Endodermal cell (in vitro differentiated cells): ENCODE results near the gene JMJD7. TPM values are rescaled to one million over a fixed set of nuclear protein-coding genes. Genes with fewer than 3 reads are reported as not detected.

ENCODE experiments used
- DNase-seq: peaks from one replicate; pipeline ENCODE4 v3.0.0-alpha.2; 2017
- H3K27ac ChIP-seq: 2 replicates; pipeline ENCODE4 v1.5.1; 2013; ENCODE audit warnings: mild to moderate bottlenecking, low read depth, low read length, moderate library complexity
- H3K27me3 ChIP-seq: 2 replicates; pipeline ENCODE4 v1.6.1; 2013; ENCODE audit warnings: mild to moderate bottlenecking, low read length, moderate library complexity; ENCODE audit not compliant: insufficient read depth, control insufficient read depth, poor library complexity, severe bottlenecking
- H3K36me3 ChIP-seq: 2 replicates; pipeline ENCODE4 v1.7.0; 2013; ENCODE audit warnings: mild to moderate bottlenecking, low read length, moderate library complexity; ENCODE audit not compliant: control insufficient read depth, insufficient read depth
- H3K4me1 ChIP-seq: one replicate; pipeline ENCODE4 v1.7.0; 2013; ENCODE audit warnings: low read length; ENCODE audit not compliant: control insufficient read depth, insufficient read depth
- H3K4me3 ChIP-seq: 2 replicates; pipeline ENCODE4 v1.5.1; 2013; ENCODE audit warnings: mild to moderate bottlenecking, low read length, moderate library complexity
- H3K9ac ChIP-seq: 2 replicates; pipeline ENCODE4 v1.6.1; 2013; ENCODE audit warnings: mild to moderate bottlenecking, low read length, moderate library complexity; ENCODE audit not compliant: poor library complexity, severe bottlenecking; ENCODE audit errors: extremely low read depth
- H3K9me3 ChIP-seq: 2 replicates; pipeline ENCODE4 v1.6.1; 2013; ENCODE audit warnings: mild to moderate bottlenecking, low read length, moderate library complexity; ENCODE audit not compliant: control insufficient read depth
- H3K27ac Mint-ChIP-seq: 2 replicates; pipeline ENCODE4 v1.8.0; 2020; ENCODE audit warnings: mixed read lengths
- H3K27me3 Mint-ChIP-seq: 2 replicates; pipeline ENCODE4 v1.8.0; 2021; ENCODE audit warnings: mild to moderate bottlenecking, mixed read lengths; ENCODE audit not compliant: insufficient read depth
- H3K36me3 Mint-ChIP-seq: 2 replicates; pipeline ENCODE4 v1.8.0; 2020; ENCODE audit warnings: low read depth, mixed read lengths
- H3K4me1 Mint-ChIP-seq: 2 replicates; pipeline ENCODE4 v1.8.0; 2020; ENCODE audit warnings: mixed read lengths
- H3K4me3 Mint-ChIP-seq: 2 replicates; pipeline ENCODE4 v1.8.0; 2020; ENCODE audit warnings: mild to moderate bottlenecking, moderate library complexity, mixed read lengths
- H3K9me3 Mint-ChIP-seq: 2 replicates; pipeline ENCODE4 v1.8.0; 2020; ENCODE audit warnings: mild to moderate bottlenecking, mixed read lengths
- CTCF ChIP-seq: fragments of 200-600 bp; sonication (generic); conservative IDR thresholded peaks from 2 replicates; pipeline ENCODE4 v1.5.0; 2021; ENCODE audit warnings: antibody characterized with exemption, mild to moderate bottlenecking
- WGBS, 2 experiments: methylation state at CpG; one replicate each; pipeline versions ENCODE4 v1.1.5 to v1.1.7; 2013; ENCODE audit warnings: missing lambda C conversion rate in 2 of 2, mixed read lengths in 1 of 2; ENCODE audit not compliant: insufficient coverage in 1 of 2, insufficient read length in 1 of 2; 5-methylcytosine and 5-hydroxymethylcytosine counted together
- total RNA-seq, 2 donors: library from RNA; stranded (reverse); fragmentation: NEBNext Ultra II Directional in 1 of 2; extraction: Animal tissue kit (Norgen Biotek cat#: 25700) in 1 of 2; gene quantifications; 2 replicates in 1 of 2; 3 replicates in 1 of 2; pipeline ENCODE4 v1.2.1, GENCODE V29; 2021

Gene JMJD7
- total RNA-seq, 2 donors from 2014 or later: 18.4 to 22.1 TPM

- H3K9ac ChIP-seq: no peak overlapping the region
- TF ChIP-seq CTCF: no peak
- H3K27ac Mint-ChIP-seq: peak overlapping the region; percentile 74
- WGBS, 2 experiments: 92 to 96% methylated on average over 19 to 23 of the region's 23 CpGs
- H3K4me3 ChIP-seq: no peak overlapping the region
- no peaks in the 10 kb centered on the region for H3K4me1 Mint-ChIP-seq
- no peak overlapping the region for H3K27ac ChIP-seq
- H3K27me3 ChIP-seq: no peaks in the 10 kb centered on the region
- H3K9me3 ChIP-seq: no peaks in the 10 kb centered on the region
- no peaks in the 10 kb centered on the region for H3K4me1 ChIP-seq
- no peak for DNase-seq
- H3K36me3 Mint-ChIP-seq: peaks cover 12% of the 10 kb centered on the region
- no peak overlapping the region for H3K4me3 Mint-ChIP-seq
- no peaks in the 10 kb centered on the region for H3K9me3 Mint-ChIP-seq
- H3K27me3 Mint-ChIP-seq: no peaks in the 10 kb centered on the region
- no peaks in the 10 kb centered on the region for H3K36me3 ChIP-seq
Measured at GRCh38 chr15:41836713-41837454, 9.0 kb downstream of the JMJD7 start.

GRCh38 chr15:41838400-41838897 is 10.6 kb downstream of the JMJD7 start, which contains the start of gene PLA2G4B:
Gene PLA2G4B (plus strand): TSS chr15:41838847. CDS start chr15:41838914, 67 bp downstream.
- Mint-ChIP-seq H3K27ac (no peak within 1 kb of the TSS), H3K9me3 (no peaks in the 10 kb centered on the region), H3K36me3 (peaks cover 12% of the 10 kb centered on the region), H3K4me1 (no peaks in the 10 kb centered on the region), H3K27me3 (no peaks in the 10 kb centered on the region), H3K4me3 (no peak within 1 kb of the TSS)
- no peak for DNase-seq
- no peak within 1 kb of the TSS for H3K9ac ChIP-seq
- WGBS, 2 experiments: 90 to 93% methylated on average over 2 to 6 of the region's 6 CpGs
- no peaks in the 10 kb centered on the region for H3K27me3 ChIP-seq
- H3K36me3 ChIP-seq: no peaks in the 10 kb centered on the region
- H3K4me3 ChIP-seq: no peak within 1 kb of the TSS
- TF ChIP-seq CTCF: no peak
- no peak within 1 kb of the TSS for H3K27ac ChIP-seq
- no peaks in the 10 kb centered on the region for H3K9me3 ChIP-seq
- no peaks in the 10 kb centered on the region for H3K4me1 ChIP-seq

- Mint-ChIP-seq H3K27me3 (no peaks in the 10 kb centered on the region), H3K9me3 (no peaks in the 10 kb centered on the region), H3K4me3 (no peak overlapping the region), H3K4me1 (no peaks in the 10 kb centered on the region), H3K27ac (no peak overlapping the region), H3K36me3 (peaks cover 12% of the 10 kb centered on the region)
- H3K36me3 ChIP-seq: no peaks in the 10 kb centered on the region
- H3K9me3 ChIP-seq: no peaks in the 10 kb centered on the region
- DNase-seq: no peak
- no peak overlapping the region for H3K4me3 ChIP-seq
- no peaks in the 10 kb centered on the region for H3K27me3 ChIP-seq
- no peak for TF ChIP-seq CTCF
- no peak overlapping the region for H3K27ac ChIP-seq
- 93 to 97% methylated on average over 5 to 14 of the region's 16 CpGs for WGBS, 2 experiments
- H3K4me1 ChIP-seq: no peaks in the 10 kb centered on the region
- no peak overlapping the region for H3K9ac ChIP-seq
Measured at GRCh38 chr15:41839781-41840491, 12.0 kb downstream of the JMJD7 start.
